Left ventricle myocardium inferior (tissue), 1 donor: Measurements from ENCODE around the gene DMKN. TPM values are rescaled to one million over a fixed set of nuclear protein-coding genes. Genes with fewer than 3 reads are reported as not detected.

Experiments used
- DNase-seq: peaks from one replicate; pipeline ENCODE4 v3.0.0-alpha.2; 2020
- H3K27ac ChIP-seq: fragments of 200-600 bp; replicated peaks from 2 replicates; pipeline ENCODE4 v1.8.0; 2021
- H3K27me3 ChIP-seq: fragments of 200-600 bp; 2 replicates; pipeline ENCODE4 v1.8.0; 2021; ENCODE audit warnings: low read depth
- H3K36me3 ChIP-seq: fragments of 200-600 bp; 2 replicates; pipeline ENCODE4 v1.8.0; 2021
- H3K4me1 ChIP-seq: fragments of 200-600 bp; 2 replicates; pipeline ENCODE4 v1.8.0; 2021
- H3K4me3 ChIP-seq: fragments of 200-600 bp; 2 replicates; pipeline ENCODE4 v1.8.0; 2021; ENCODE audit warnings: mild to moderate bottlenecking, moderate library complexity
- H3K9me3 ChIP-seq: fragments of 200-600 bp; replicated peaks from 2 replicates; pipeline ENCODE4 v1.8.0; 2021
- CTCF ChIP-seq: fragments of 200-600 bp; IDR thresholded peaks from 2 replicates; pipeline ENCODE4 v1.8.0; 2021; ENCODE audit warnings: antibody characterized with exemption, mild to moderate bottlenecking, borderline replicate concordance
- intact Hi-C: fragments of 100-400 bp; cut with micrococcal nuclease; formaldehyde crosslinking; loops from one replicate; pipeline ENCODE4 v1.11.0; 2022
- long read RNA-seq: library from polyadenylated mRNA; unstranded; transcript quantifications from one replicate; pipeline ENCODE4 v2.0.0, GENCODE V29; 2021
- total RNA-seq: library from RNA; stranded (reverse); fragmentation: NEBNext Ultra II Directional; extraction: Animal tissue kit (Norgen Biotek cat#: 25700); gene quantifications from one replicate; pipeline ENCODE4 v1.2.1, GENCODE V29; 2021
- donor health status: DM: no; HTN: yes; CAD: no; lungs with severe emphysema.

The DMKN gene
- 7.9 TPM for total RNA-seq
- long read RNA-seq, partial matches to known transcripts: 0 of 2 reads
- long read RNA-seq, other reads (novel, unspliced or antisense): 1 of 2 reads

- Histone ChIP-seq H3K4me3 (no peak within 1 kb of the TSS), H3K9me3 (no peaks in the 10 kb centered on the region), H3K27me3 (peaks cover 81% of the 10 kb centered on the region), H3K27ac (no peak within 1 kb of the TSS), H3K4me1 (peaks cover 17% of the 10 kb centered on the region), H3K36me3 (no peaks in the 10 kb centered on the region)
- TF ChIP-seq CTCF: no peak
- no peak for DNase-seq
- intact Hi-C loops: no loop called here
Observed at GRCh38 chr19:35513628-35514281, at the start of gene DMKN. Gene DMKN (minus strand): TSS chr19:35513649. CDS start chr19:35513475, 174 bp downstream.

GRCh38 chr19:35562776-35563175 lies 49.3 kb upstream of the DMKN start:
- DNase-seq: no peak
- intact Hi-C loops: no loop called here
- TF ChIP-seq CTCF: no peak

GRCh38 chr19:35562336-35562735 lies 48.9 kb upstream of the DMKN start:
- no peak for TF ChIP-seq CTCF
- H3K9me3 ChIP-seq: no peaks in the 10 kb centered on the region
- DNase-seq: no peak
- no peak overlapping the region for H3K27ac ChIP-seq
- no peaks in the 10 kb centered on the region for H3K36me3 ChIP-seq
- intact Hi-C loops: no loop called here
- no peak overlapping the region for H3K4me3 ChIP-seq
- peaks cover 78% of the 10 kb centered on the region for H3K27me3 ChIP-seq
- peaks cover 13% of the 10 kb centered on the region for H3K4me1 ChIP-seq

More at GRCh38 chr19:35562776-35563175, 49.3 kb upstream of the DMKN start:
- Histone ChIP-seq H3K4me1 (peaks cover 9% of the 10 kb centered on the region), H3K9me3 (no peaks in the 10 kb centered on the region), H3K27ac (no peak overlapping the region), H3K27me3 (peaks cover 74% of the 10 kb centered on the region), H3K4me3 (no peak overlapping the region), H3K36me3 (no peaks in the 10 kb centered on the region)

- no peaks in the 10 kb centered on the region for H3K36me3 ChIP-seq
- no peak for TF ChIP-seq CTCF
- no peak overlapping the region for H3K27ac ChIP-seq
- intact Hi-C loops: no loop called here
- H3K4me1 ChIP-seq: peaks cover 13% of the 10 kb centered on the region
- no peaks in the 10 kb centered on the region for H3K9me3 ChIP-seq
- no peak for DNase-seq
- H3K27me3 ChIP-seq: peaks cover 87% of the 10 kb centered on the region
- no peak overlapping the region for H3K4me3 ChIP-seq
Observed at GRCh38 chr19:35561436-35561835, 48.0 kb upstream of the DMKN start.

GRCh38 chr19:35560677-35561076 lies 47.2 kb upstream of the DMKN start:
- intact Hi-C loops: no loop called here
- H3K9me3 ChIP-seq: no peaks in the 10 kb centered on the region
- H3K27me3 ChIP-seq: peaks cover 95% of the 10 kb centered on the region
- no peak overlapping the region for H3K4me3 ChIP-seq
- no peak overlapping the region for H3K27ac ChIP-seq
- H3K36me3 ChIP-seq: no peaks in the 10 kb centered on the region
- DNase-seq: no peak
- peaks cover 13% of the 10 kb centered on the region for H3K4me1 ChIP-seq
- no peak for TF ChIP-seq CTCF
